GM18502 (cell line): ENCODE results near the gene YAF2.
A peak's percentile ranks its signal among the peaks of the same experiment; 100 is the strongest.

ENCODE experiments used
- ATAC-seq: cut with Tn5 transposase; IDR thresholded peaks from one replicate; pipeline ENCODE4 v1.9.1; 2021; ENCODE audit warnings: mild to moderate bottlenecking; ENCODE audit not compliant: unreplicated experiment, poor library complexity

The YAF2 gene

DNA sequence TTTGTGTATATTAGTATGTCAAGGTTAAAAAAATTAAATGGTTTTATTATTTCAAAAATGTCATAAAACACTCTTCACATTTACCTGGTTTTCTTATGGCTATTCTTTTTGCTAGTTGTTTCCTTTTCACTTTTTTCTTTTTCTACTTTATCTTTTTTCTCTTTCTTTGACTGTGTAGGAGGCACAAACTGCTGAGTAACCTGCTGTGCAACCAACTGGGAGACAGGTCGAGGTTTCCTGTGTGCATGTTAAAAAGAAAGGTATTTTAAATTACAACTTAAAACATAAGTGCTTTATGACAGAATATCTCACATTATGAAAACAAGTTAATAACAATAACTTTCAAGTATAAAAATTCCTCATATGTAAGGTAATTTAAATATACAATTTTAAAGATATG is 76.5 kb downstream of the YAF2 start:
- ATAC-seq, result no peak

DNA sequence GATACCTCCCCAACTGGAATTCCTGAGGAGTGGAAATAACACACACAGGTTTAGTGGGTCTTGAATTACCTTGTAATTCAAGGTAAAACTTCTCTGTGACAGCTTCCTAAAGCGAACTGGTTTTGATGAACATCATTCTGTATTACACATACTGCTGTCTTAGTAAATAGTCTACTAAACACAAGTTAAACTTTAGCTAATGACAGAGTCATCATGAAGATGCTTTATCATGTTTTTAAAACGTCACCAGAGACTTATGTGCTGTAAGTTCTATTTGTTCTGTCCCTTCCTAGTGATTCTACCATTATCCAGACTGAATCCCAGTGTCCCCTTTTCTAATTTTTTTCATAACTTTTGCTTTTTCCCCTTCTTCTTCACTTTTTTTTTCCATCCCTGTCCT is 81.8 kb downstream of the YAF2 start:
- ATAC-seq, result no peak

DNA sequence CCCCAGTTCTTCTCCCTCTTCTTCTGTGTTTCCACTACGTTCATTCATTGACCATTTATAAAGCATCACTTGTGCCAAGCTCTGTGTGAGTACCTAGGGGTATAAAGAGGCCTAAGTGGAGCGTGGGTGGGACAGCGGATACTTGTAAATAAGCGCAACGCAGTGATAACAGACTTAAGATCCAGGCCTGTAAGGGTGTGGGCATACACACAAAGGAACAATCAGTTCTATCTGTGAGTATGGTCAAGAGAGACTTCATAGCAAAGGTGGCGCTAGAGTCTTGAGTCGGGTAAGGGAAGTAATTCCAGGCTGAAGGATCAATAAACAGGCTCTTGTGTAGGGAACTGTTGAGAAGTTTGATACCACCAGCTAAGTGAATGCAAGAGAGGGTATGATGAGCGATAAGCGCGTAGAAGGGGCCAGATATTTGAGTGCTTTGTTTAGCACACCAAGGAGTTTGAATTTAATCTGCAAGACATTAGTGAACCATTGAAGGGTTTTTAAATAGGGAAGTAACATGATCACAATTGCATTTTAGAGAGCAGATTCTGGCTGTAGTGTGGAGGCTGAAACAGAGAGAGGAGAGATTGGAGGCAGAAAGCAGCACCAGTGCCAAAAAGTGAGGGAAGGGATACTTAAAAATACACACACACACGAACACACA is 92.4 kb downstream of the YAF2 start:
- ATAC-seq, result no peak

DNA sequence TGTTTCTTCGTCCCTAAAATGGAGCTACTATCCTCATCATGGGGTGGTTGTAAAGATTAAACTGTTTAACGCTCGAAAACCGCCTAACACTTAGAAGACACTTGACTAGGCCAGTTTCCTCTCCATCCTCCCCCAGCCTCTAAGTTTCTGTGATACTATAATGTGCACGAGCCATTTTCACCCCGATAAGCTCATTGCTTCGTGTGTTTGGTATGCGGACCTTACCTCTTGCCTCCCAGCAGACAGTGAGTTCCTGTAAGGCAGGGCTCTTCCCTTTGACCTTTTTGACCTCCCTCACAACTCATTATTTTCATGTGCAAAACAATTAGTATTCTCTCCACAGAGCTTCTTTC is 92.9 kb downstream of the YAF2 start:
- peak; percentile 17 for ATAC-seq

DNA sequence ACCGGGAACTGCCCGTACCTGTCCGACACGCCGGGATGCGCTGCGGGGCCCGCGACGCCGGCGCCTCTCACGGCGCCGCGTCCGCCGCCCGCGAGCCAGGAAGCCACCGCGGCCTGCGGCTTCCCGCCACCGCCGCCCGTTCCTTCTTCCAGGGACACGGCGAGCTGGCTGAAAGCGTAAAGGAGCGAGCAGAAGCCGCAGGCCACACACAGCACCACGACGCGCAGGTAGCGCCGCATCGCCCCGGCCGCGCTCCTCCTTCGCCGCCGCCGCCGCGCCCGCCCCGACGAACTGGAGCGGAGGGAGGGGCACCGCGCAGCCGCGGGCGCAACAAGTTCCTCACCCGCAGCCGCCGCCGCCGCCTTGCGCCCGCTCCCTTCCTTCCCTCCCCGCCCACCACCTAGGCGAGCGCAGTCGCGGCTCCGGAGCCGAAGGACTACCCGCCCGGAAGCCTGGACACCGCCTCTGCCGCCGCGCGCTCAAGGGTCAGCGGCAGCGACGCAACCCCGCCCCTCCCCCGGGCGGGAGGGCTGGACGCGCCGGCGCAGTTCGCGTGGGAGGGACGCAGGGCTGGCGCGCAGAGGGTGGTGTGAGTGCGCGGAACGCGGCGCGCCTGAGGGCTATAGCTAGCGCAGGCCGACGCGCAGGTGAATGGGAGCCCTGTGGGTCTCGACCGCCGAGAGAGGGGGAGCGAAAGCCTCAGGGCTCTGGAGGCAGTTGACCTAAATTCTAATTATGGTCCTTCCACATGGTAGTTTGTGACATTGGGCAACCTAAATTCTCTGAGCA is 93.4 kb downstream of the YAF2 start, which contains the start of gene GXYLT1:
Gene GXYLT1, minus strand, starts transcription at position 467 of the 789 bp plus-strand sequence. Its CDS starts 228 bp downstream, at position 239.
- ATAC-seq, result peak; percentile 95

DNA sequence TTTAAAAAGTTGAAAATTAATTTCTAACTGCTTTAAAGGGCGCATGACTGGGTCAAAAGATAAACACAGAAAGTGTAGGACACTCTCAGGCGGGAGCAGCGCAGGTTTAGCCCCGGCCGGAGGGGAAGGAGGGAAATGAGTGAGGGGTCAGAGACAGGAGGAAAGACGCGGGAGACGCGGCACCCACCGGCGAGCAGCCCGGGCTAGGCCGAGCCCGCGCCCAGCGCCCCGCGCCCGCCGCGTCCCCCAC is 94.0 kb downstream of the YAF2 start:
- no peak for ATAC-seq

DNA sequence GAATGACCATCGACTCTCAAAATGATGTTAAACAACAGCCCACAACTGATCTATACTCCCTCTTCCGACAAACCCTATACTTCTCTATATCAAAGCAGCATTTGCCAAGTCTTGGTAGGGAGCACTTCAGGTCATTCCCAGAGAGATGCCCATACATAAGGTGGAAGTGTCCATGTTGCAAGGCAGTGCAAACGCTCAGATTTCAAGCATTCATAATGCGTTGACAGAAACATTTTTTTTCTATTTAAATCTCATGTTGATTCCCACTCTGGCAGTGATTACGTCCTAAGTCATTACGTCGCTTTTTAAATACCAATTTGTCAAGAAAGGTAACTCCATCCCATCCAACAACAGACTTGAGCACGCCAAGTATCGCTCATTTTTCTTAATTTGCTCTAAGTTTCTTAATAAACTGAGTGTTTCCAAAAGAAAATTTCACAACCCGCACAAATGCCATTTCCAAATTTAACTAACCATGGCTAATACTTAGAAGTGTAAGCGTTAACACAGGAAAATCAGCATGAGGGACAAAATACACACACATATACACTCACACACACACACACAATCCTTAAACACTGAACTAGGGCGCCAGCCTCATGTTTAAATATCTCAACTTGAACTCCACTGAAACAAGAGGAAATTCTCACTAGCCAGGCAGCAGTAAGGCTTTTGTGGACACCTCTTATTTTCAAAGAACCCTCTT is 94.4 kb downstream of the YAF2 start:
- peak; percentile 4 for ATAC-seq

DNA sequence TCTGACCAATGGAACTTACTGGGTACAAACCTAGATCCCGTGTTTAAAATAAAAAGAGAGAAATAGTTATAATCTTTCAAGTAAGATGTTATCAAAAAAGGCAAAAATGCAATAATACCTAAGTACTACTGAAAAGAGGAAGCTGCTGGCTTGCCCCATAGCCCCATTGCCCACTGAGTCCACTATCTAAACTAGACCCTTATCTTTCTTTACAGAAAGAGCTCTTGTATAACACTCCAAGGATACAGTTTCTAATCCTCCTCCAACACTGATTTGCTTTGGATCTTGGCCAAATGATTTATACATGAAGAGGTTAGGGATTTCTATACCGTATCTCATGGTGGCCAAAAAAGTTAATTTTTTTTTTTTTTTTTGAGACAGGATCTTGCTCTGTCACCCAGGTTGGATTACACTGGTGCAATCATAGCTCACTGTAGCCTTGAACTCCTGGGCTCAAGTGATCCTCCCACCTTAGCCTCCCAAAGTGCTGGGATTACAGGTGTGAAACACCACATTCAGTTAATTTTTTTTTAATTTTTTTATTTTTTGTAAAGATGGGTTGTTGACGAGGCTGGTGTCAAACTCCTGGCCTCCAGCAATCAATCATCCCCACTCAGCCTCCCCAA is 96.0 kb downstream of the YAF2 start:
- ATAC-seq, result no peak

DNA sequence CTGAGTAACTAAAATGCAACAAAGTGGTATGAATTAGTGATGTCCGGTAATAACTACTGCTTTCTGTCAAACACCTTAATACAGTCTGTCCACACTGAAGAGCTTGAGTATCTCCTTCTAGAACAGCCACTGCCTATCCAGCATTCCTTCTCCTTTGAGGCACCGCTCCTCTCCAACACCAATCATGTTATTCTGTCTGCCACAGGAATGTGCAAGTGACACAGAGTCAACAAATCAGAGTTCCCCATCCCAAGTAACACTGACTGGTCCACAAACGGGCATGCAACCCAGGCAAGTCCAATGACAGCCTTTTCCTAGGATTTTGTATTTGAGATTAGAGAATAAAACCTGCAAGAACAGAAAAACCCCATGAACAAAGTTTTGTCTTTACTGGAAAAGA is 97.1 kb downstream of the YAF2 start:
- no peak for ATAC-seq

DNA sequence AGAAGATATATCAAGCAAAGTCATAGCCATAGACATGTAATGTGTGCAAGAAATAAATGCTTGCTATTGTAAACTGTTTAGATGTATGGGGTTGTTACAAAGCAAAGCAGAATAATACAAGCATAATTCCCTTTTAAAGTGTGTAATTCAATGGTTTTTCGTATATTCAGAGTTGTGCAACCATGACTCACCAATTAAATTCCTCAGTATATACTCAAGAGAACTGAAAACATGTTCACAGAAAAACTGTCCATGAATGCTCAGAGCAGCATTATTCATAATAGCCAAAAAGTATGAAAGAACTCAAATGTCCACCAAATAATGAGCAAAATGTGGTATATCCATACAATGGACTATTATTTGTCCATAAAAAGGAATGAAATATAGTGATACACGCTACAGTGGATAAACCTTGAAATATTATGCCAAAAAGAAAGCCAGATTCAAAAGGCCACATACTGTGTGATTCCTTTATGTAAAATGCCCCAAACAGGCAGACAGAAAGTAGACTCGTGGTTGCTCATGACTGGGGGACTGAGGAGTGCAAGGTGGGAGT is 102.7 kb downstream of the YAF2 start:
- no peak for ATAC-seq

DNA sequence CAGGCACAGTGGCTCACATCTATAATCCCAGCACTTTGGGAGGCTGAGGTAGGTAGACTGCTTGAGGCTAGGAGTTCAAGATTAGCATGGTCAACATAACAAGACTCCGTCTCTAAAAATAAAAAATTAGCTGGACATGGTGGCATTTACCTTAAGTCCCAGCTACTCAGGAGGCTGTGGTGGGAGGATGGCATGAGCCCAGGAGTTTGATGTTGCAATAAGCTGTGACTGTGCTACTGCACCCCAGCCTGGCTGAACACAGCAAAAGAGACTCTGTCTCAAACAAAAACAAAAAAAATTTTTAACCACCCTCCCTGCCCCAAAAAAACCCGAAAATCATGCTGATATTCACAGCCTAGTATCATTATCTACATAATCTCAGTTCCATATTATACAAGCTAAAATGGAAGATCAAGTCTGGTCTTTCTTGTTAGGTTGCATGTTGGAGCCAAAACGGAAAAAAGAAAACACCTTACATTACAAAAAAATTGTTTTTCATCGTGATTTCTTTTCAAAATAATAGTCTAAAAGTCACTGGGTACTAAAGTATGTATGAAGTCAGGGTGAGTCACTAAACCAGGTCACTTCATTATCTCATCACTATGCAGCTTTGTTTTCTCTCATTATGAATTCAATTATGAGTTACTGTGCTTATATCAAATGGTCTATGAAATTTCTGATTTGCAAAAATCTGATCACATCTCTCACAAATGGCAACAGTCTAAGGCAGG is 107.2 kb downstream of the YAF2 start:
- ATAC-seq, result no peak

DNA sequence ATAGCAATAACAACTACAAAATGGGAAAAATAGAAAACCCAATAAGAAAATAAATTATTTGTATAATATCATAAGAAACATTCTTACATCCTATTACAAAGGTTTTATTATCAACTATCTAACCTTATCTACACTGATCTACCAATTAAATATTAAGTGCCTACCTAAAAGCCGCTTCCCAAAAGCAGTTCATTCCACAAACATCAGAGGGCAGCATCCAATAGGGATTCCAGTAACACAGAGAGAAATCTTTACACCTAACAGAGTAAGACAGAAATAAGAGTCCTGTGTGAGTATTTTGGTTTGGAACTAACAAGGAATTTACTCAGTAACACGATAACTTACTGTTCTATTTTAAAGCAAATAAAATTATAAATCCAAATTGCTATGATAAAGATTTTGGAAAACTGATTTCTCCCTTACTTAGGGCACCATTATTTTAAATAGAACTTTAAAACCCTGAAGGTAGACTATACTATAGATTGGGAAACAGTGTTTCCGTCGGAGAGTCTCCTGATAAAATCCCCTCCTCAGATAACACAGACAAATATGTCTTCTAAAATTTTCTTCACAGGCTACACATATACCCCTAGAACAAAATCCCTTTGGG is 108.3 kb downstream of the YAF2 start:
- peak; percentile 52 for ATAC-seq

DNA sequence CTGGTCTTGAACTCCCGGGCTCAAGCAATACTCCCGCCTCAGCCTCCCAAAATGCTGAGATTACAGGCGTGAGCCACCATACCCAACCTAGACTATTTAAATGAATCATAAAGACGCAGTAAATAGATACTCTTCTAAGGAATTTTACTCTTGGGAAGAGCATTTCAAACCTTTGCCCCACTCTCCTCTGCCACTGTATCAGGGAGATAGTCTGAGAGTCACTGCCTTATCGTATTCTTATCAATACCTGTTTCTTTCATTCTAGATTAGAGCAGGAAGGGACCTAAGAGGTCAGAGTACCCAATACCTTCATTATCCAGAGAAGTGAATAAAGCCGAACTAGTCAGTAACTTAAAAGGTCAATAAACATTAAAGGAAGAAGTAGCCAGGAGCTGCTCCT is 109.2 kb downstream of the YAF2 start:
- no peak for ATAC-seq

DNA sequence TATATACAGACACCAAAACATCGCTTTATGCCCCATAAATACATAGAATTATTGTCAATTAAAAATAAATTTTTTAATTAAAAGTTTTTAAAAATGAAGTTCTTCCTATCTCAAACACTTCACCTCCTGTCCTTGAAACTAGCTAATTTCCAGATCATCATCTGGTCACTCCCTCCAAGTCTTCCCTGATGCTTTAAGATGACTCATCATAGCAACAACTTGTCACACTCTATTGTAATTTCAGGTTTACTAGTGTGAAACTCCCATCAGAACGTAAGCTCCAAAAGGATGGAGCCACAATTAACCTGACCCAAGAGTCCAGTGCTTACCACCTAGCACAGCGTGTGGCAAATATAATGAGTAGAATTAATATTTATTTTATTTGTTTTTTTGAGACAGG is 109.7 kb downstream of the YAF2 start:
- no peak for ATAC-seq

DNA sequence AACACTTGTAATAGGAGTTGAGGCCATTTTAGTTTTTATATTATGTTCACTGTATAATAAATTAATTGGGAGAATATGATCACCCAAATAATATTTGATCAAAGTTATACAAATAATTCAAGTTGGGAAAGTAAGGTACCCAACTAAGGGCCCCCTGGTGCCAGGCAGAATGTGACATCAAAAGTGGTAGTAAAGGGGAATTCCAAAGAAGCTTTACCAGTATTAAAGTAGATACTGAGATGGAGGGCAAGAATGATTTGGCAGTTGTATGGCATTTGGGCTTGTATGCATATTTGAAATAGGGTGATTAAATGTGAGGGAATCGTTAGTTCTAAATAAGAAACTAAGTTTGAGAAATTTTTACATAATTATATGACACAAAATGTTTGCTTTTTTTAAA is 111.1 kb downstream of the YAF2 start:
- ATAC-seq, result no peak

DNA sequence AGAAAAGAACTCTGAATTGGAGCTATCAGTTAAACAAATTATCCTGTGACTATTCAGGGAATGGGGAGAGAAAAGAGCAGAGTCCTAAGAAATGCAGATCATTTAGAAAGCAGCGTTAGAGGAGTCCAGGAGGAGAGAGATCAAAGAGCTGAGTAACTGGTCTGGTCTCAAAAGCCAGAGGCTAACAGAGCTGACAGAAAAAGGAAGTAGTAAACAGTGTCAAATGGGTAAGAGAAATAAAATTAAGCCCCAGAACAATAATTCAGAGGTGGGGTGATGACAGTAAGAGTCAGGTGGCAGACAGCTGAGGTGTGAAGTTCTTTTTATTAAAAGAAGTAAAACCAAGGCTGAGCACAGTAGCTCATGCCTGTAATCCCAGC is 112.7 kb downstream of the YAF2 start:
- ATAC-seq, result no peak

DNA sequence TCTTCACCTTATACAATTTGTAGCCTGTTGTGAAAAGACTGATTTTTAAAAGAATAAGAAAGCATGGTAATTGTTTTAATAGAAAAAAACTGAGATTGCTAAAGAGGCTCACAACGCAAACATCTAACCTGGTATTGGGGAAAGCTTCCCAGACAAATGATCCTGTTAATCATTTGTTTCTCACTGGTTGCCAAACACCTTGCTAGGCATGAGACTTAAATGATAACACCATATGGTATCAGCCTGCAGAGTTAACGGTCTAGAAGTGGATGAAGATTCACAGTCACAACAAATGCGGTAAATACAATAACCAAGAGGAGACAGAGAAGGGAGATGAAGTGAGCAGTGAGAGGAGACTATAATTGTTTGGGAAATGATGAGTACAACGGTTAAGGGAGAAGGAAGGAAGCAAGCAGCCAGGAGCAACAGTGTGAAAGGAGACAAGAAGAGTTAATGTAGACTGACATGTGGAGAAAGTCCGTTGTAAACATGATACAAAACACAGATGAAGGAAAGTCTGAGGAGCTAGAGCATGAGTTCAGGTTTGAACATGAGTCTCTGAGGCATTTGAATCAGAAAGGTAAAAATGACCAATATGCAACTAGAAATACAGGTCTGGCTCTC is 113.2 kb downstream of the YAF2 start:
- ATAC-seq, result no peak

DNA sequence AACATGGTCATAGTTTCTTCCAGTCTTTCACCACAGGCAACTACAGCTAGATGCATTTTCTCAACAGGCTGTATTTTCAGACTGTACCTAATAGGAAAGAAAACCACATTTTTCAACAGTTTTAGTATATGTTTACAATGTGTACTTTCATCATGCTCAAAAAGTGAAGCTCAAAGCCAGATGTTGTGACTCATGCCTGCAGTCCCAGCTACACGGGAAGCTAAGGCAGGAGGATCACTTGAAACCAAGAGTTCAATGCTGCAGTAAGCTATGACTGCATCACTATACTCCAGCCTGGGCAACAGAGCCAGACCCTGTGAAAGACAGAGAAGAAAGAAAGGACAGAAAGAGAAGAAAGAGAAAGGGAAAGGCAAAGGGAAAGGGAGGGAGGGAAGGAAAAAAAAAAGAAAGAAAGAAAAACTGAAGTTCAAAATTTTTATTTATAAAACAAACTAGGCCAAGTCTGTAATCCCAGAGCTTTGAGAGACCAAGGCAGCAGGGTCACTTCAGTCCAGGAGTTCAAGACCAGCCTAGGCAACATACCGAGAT is 118.9 kb downstream of the YAF2 start:
- ATAC-seq, result no peak
